ENCODE results near the gene MISP. TPM values are rescaled to one million over a fixed set of nuclear protein-coding genes. Genes with fewer than 3 reads are reported as not detected.

MISP gene
- total and polyA plus RNA-seq, 2 donors (not counting 1 experiment from before 2014, with no cell fraction given): not detected

- no peak for DNase-seq
- ChIA-PET POLR2A (no interaction called here), CTCF (no interaction called here)
- no peak for ATAC-seq (ENCODE audit: low read depth)
- Histone ChIP-seq H3K27me3 (replicated peaks in 1 of 4; ENCODE audit: control extremely low read depth in 1 of 4, control insufficient read depth in 3 of 4, insufficient read depth in 4 of 4, low read length in 3 of 4) (peaks cover 0 to 2% (median 0%) of the 10 kb centered on the region in 4 experiments), H3K27ac (ENCODE audit: low read length in 2 of 2) (no peak overlapping the region), H4K20me1 (ENCODE audit: control insufficient read depth, insufficient read depth, low read length, poor library complexity, severe bottlenecking) (no peaks in the 10 kb centered on the region), H3K4me1 (ENCODE audit: control insufficient read depth in 2 of 2, insufficient read depth in 2 of 2, low read length in 2 of 2) (no peaks in the 10 kb centered on the region), H3K36me3 (replicated peaks in 1 of 2; ENCODE audit: control extremely low read depth in 1 of 2, control insufficient read depth in 1 of 2, extremely low read depth in 1 of 2, insufficient read depth in 2 of 2, low read length in 1 of 2) (no peaks in the 10 kb centered on the region), H3K4me3 (ENCODE audit: control extremely low read depth in 1 of 5, extremely low read depth in 1 of 5, insufficient read depth in 1 of 5, low read depth in 2 of 5, low read length in 4 of 5) (no peak overlapping the region), H3K9me3 (ENCODE audit: control extremely low read depth in 1 of 3, control insufficient read depth in 2 of 3, insufficient read depth in 1 of 3, low read length in 2 of 3) (peaks cover 0 to 48% (median 0%) of the 10 kb centered on the region in 3 donors), H3K9ac (ENCODE audit: low read length) (no peak overlapping the region), H2AFZ (ENCODE audit: insufficient read depth, low read depth, low read length, poor library complexity, severe bottlenecking) (no peak overlapping the region), H3K4me2 (replicated peaks; ENCODE audit: low read depth, low read length, poor library complexity, severe bottlenecking) (no peak overlapping the region), H3K79me2 (ENCODE audit: control insufficient read depth, insufficient read depth, low read length) (no peaks in the 10 kb centered on the region)
- intact Hi-C loops (cut with micrococcal nuclease): no loop called here
- Mint-ChIP-seq H3K9me3 (ENCODE audit: insufficient read depth) (peaks cover 4% of the 10 kb centered on the region), H3K27ac (no peak overlapping the region), H3K27me3 (no peaks in the 10 kb centered on the region), H3K4me1 (no peaks in the 10 kb centered on the region), H3K4me3 (no peak overlapping the region)
- WGBS (ENCODE audit: insufficient coverage): 97% methylated on average over 50 of the region's 50 CpGs
- no peak for TF ChIP-seq CTCF (IDR thresholded peaks at IDR 0.05)
- TF ChIP-seq EZH2 (IDR thresholded peaks at IDR 0.05; ENCODE audit: borderline replicate concordance, insufficient read depth, low read depth, low read length, poor library complexity, severe bottlenecking): no peak
These were observed 7.1 kb downstream of the MISP start for GRCh38 chr19:757811-758668.

- no peak overlapping the region for H3K4me3 Mint-ChIP-seq
- Histone ChIP-seq H3K4me1 (ENCODE audit: control insufficient read depth in 2 of 2, insufficient read depth in 2 of 2, low read length in 2 of 2) (no peaks in the 10 kb centered on the region), H3K9me3 (ENCODE audit: control extremely low read depth in 1 of 3, control insufficient read depth in 2 of 3, insufficient read depth in 1 of 3, low read length in 2 of 3) (peaks cover 0 to 35% (median 0%) of the 10 kb centered on the region in 3 donors), H4K20me1 (ENCODE audit: control insufficient read depth, insufficient read depth, low read length, poor library complexity, severe bottlenecking) (no peaks in the 10 kb centered on the region), H3K9ac (ENCODE audit: low read length) (no peak overlapping the region), H2AFZ (ENCODE audit: insufficient read depth, low read depth, low read length, poor library complexity, severe bottlenecking) (no peak overlapping the region), H3K27me3 (replicated peaks in 1 of 4; ENCODE audit: control extremely low read depth in 1 of 4, control insufficient read depth in 3 of 4, insufficient read depth in 4 of 4, low read length in 3 of 4) (peaks cover 0 to 19% (median 0%) of the 10 kb centered on the region in 4 experiments), H3K36me3 (replicated peaks in 1 of 2; ENCODE audit: control extremely low read depth in 1 of 2, control insufficient read depth in 1 of 2, extremely low read depth in 1 of 2, insufficient read depth in 2 of 2, low read length in 1 of 2) (no peaks in the 10 kb centered on the region), H3K27ac (ENCODE audit: low read length in 2 of 2) (no peak overlapping the region), H3K4me3 (ENCODE audit: control extremely low read depth in 1 of 5, extremely low read depth in 1 of 5, insufficient read depth in 1 of 5, low read depth in 2 of 5, low read length in 4 of 5) (no peak overlapping the region), H3K4me2 (replicated peaks; ENCODE audit: low read depth, low read length, poor library complexity, severe bottlenecking) (no peak overlapping the region), H3K79me2 (ENCODE audit: control insufficient read depth, insufficient read depth, low read length) (no peaks in the 10 kb centered on the region)
- POLR2A ChIA-PET: no interaction called here
- H3K4me1 Mint-ChIP-seq: no peaks in the 10 kb centered on the region
- H3K9me3 Mint-ChIP-seq (ENCODE audit: insufficient read depth): peaks cover 4% of the 10 kb centered on the region
- H3K27ac Mint-ChIP-seq: no peak overlapping the region
- CTCF ChIA-PET: interaction anchor here (0.5 kb wide), 1 partner anchor 122 kb away, joined by 3 read pairs; no protein-coding TSS in a partner anchor
- no peak for ATAC-seq (ENCODE audit: low read depth)
- intact Hi-C loops (cut with micrococcal nuclease): no loop called here
- DNase-seq: no peak
- WGBS (ENCODE audit: insufficient coverage): 94% methylated on average over 8 of the region's 10 CpGs
- peaks cover 4% of the 10 kb centered on the region for H3K27me3 Mint-ChIP-seq
- no peak for TF ChIP-seq CTCF (IDR thresholded peaks at IDR 0.05)
- TF ChIP-seq EZH2 (IDR thresholded peaks at IDR 0.05; ENCODE audit: borderline replicate concordance, insufficient read depth, low read depth, low read length, poor library complexity, severe bottlenecking): no peak
These were observed 12.3 kb downstream of the MISP start for GRCh38 chr19:763181-763580.
